Left kidney (tissue), 2 donors: ENCODE measurements around the gene NEU2. TPM values are rescaled to one million over a fixed set of nuclear protein-coding genes. Genes with fewer than 3 reads are reported as not detected.
"Not testable (repeated sequence)": the region's sequence is repeated elsewhere in the genome, so short reads cannot be mapped to it uniquely, and the experiment has no call there.

Experiments
- DNase-seq: peaks from one replicate; pipeline ENCODE4 v3.0.0-alpha.2; 2013
- polyA plus RNA-seq: library from polyadenylated mRNA; unstranded; fragments of 120-200 nt; gene quantifications from one replicate; pipeline ENCODE4 v1.2.1, GENCODE V29; 2013; ENCODE audit not compliant: insufficient read length

NEU2 gene
- polyA plus RNA-seq, 1 donor = not detected

GRCh38 chr2:233058717-233059546 lies 26.5 kb downstream of the NEU2 start:
- no peak for DNase-seq

GRCh38 chr2:233059547-233059796 lies 27.0 kb downstream of the NEU2 start:
- no peak for DNase-seq

GRCh38 chr2:233059797-233060500 lies 27.5 kb downstream of the NEU2 start, which contains the start of gene INPP5D:
INPP5D (plus strand) TSS chr2:233060342; CDS start chr2:233060479, 137 bp downstream.
- DNase-seq = no peak

GRCh38 chr2:233060501-233060979 lies 28.1 kb downstream of the NEU2 start:
- DNase-seq = no peak

DNA sequence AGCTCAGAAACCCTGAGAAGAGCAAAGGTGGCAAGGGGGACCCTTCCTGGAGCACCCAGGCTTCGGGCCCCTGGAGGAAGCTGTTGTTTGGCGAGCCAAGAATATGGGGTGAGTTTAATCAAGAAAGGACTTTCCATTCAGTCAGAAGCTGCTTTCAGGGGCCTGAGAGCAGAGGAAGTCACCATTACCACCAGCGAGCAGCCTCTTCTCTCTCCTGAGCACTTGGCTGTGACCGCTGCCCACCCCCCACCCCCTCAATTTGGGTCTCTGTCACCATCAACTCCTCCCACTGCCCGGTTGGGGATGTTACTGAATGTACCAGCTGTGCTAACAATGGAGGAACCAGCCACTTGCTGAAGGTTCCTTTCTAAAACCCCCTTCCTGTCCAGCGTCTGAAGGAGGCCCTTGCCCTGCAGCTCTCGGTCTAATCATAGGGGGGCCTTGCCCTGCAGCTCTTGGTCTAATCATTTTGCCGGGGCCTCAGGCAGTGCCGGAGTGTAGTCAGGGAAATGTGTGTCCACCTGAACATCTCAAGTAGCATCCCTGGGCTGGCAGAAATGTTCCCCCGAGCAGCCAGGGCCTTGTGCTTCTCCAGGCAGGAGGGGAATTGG lies 28.6 kb downstream of the NEU2 start:
- no peak for DNase-seq

DNA sequence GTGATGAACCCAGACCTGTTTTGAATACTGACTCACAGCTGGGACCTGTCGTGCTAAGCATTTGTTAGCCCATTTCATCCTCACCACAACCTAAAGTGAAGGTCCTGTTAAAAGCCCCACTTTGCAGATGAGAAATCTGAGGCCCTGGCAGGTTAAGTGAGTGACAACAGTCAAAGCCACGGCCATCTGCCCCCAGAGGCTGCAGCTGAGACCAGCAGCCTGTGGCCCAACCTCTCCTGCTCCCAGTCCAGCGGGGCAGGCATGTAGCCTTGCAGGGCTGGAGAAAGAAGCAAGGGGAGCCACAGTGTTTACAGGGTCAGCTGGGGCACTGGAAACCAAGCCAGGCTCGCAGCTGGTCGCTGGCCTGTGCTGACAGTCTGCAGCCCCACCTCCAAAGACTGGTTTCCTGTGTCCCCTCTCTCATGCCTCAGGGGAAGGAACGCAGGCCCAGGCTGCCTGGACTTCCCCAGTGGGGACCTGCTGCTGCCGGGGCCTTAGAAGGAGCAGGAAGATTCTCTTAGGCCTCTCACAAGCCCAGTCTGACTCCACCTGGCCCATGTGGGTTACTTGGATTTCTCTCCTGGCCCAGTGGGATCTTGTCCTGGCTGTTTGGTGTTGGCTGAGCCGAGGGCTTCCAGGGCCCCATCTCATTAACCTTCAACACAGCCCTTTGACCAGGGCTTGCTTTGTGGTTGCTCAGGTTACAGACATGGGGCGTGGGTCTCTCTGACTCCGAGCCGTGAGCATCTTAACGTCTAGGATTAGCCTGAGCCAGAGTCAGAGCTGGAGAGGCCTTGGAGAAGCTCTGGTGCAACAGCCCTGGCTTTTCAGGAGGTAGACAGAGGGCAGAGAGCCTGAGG lies 29.3 kb downstream of the NEU2 start:
- peak; percentile 19 for DNase-seq

- no peak for DNase-seq
These were observed 30.0 kb downstream of the NEU2 start for GRCh38 chr2:233062451-233062850.

DNA sequence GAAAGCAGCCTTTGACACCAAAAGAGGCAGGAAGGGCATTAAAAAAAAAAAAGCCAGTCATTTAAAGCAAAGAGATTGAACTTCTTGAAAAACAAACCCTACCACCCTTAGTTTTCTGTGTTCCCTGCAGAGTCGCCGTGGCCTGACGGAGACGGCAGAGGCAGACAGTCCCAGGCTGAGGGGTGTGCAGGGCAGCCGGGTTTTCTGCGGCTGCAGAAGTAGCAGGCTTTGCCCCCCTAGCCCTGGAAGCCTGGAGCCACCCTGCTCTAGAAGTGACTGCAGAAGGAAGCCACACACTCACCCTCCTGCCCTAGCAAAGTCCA lies 30.4 kb downstream of the NEU2 start:
- no peak for DNase-seq

DNA sequence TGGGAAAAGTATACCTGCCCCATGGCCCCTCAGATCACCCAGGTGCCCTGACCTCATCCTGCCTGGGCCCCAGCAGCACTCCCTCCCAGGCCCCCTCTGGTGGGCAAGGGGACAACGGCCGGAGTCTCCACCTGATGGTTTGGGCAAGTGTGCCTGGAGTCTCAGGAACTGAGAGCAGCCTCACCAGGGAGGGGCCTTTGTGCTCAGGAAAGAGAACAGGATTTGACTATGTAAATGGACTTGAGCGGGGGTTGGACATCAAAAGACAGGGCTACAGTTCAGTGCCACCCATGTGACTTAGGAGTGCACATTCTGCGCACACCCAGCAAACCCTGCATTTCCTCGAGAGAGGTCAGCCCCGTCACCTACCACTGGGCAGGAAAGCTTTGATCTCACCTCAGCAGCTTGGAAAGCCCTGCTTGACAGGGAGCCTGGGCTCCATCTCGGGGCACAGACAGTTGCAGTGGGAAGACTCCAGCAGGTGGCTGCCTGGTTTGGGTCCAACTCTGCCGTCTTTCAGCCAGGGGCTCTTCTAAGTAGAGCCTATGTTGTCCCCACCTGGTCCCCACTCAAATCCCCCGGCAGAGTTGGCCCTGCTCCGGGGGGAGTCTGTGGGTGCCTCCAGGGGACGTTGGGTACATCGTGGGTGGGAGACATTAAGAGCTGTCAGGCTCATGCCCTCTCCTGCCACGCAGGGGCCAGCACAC lies 30.9 kb downstream of the NEU2 start:
- DNase-seq = no peak

DNA sequence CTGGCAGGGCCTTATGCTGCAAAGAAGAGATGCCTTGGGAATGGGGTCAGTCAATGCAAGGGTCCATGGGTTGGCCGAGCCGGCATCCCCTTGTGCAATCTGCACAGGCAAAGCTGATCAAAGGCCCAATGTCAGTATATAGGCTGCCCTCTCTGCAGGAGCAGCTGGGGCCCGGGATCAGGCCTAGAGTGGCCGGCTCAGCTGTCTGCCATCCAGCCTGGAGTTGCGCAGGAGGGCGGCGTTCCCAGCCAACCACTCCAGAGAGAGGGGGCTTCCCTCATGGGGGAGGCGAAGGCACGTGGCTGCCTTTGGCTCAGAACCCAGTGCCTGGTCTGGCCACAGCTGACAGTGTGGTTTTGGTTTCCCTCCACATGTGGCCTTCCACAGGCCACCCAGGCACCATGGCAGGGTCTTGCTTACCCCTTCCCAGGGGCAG lies 31.5 kb downstream of the NEU2 start:
- no peak for DNase-seq

- DNase-seq = no peak
These were observed 32.2 kb downstream of the NEU2 start for GRCh38 chr2:233064530-233065199.

GRCh38 chr2:233065200-233065589 lies 32.7 kb downstream of the NEU2 start:
- not testable (repeated sequence) for DNase-seq

DNA sequence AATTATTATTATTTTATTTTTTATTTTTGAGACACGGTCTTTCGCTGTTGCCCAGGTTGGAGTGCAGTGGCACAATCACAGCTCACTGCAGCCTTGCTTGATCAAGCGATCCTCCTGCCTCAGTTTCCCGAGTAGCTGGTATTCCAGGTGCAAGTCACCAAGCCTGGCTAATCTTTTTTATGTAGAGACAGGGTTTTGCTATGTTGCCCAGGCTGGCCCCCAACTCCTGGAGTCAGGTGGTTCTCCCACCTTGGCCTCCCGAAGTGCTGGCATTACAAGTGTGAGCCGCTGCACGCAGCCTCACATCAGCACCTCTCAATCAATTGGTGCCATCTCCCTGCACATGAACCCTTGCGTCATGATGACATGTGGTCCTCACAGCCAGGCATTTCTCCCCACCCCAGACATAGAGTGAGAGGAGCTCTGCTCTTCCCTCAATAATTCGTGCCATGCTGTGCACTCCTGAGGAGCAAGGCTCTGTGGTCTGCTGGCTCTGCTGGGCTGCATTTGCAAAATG lies 33.5 kb downstream of the NEU2 start:
- DNase-seq = no peak

DNA sequence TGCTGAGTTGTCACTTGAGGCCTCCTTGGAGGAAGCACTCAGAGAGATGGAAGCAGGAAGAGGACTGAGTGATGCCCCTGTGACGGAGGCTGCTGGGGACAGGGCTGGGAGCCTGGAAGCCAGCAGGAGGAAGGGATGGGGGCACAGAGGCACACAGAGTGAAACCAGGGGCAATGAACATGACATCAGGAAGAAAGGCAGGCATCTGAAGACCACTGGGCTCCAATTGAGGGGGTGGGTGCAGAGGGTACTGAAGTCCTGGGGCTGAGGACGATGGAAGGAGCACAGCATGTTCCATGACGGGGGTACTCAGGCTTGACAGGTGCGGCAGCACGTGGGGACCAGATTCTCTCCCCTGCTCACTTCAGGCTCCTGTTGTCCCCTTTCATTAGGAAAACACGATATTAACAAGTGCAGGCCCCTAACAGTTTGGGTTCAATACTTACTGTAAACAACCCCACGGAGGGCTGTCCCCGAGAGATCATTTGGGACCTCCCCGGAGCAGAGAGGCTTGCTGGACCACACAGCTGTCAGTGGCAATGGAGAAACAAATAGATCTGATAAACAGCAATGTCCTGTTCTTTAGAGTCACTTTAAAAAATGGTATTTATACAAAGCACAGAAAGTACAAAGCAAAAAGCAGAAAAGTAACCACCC lies 36.4 kb downstream of the NEU2 start:
- no peak for DNase-seq

DNA sequence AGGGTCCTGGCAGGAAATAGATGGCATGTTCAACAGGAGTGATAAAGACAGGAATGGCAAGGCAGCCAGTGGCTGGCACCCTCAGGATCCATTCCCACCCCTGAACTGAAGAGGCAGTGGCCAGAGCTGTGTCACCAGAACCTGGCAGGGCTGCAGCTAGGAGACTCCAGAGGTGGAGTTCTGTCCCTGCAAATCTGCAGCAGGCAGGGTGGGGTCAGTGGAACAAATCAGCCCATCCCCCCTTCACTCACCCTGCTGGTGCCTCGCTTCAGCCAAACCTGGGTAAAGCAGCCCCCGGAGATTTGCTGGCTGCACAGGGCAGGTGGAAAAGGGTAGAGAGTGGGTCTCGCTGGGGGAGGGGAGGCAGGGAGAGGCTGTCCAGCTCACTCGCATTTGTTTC lies 40.4 kb downstream of the NEU2 start:
- DNase-seq = no peak

DNA sequence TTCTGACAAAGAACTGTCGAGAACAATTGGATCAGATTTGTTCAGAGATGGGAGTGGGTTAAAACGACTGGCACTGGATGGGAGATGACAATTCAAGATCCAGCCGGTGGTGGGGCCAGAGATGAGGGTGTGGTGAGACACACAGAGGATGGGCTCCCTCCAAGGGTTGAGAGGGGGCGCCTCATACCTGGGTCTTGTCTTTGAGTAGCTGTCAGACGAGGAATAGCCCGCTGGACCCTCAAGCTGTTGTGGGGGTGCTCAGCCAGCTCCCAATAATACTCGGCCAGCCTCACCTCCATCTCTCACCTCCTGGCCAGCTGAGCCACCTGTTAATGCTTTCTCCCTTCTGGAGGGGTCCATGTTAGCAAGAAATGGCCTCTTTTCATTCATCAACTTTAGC lies 41.6 kb downstream of the NEU2 start:
- DNase-seq = no peak

DNA sequence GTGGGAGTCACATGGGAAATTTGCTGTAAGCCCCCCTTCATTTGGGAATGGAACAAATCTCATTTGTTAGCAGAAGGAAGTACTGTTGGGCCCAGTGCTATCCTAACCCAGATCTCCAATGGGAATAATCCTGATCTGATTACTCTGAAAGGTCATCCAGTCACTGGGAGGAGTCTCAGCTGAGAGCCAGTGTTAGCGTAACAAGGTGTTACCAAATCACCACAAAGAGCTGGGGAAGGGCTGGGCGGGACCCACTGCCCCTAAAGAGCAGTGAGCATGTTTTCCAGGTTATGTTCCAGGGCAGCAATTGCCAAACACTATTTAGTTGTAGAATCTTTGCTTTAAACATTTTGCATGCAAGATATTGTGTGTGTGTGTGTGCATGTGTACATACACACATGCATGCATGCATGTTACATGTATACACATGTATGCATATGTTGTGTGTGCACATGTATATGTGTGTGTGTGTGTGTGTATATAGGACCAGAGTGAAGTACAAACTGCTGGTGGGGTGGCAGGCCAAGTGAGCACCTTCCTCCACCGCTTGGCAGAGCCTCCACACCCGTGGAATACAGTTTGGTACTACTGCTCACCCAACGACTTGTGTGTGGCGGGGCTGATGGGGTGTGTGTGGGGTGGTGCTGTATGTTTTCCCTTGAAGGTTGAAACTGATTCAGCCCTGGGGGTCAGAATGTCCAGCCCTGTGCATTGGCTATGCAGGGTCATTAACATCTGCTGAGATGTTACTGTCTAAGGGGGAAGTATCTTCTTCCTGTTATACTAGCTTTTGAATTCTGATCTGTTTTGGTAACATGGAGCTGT lies 42.9 kb downstream of the NEU2 start:
- no peak for DNase-seq

DNA sequence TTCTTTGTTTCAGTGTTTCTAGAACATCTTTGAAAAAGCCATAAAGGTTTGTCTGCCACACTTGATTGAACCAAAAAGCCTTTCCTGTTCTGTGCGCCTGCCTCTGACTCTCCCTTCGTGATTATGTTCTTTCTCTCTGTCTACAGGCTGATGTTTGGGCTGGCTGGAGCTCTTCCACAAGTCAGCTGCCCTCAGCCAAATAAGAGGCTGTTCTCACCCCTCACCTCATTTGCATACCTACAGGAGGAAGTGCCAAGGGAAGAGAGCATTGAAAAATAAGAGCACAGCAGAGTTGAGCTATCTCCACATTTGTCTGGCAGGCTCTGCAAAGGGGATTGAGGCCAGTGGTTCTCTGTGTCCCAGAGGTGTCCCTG lies 43.5 kb downstream of the NEU2 start:
- no peak for DNase-seq

DNA sequence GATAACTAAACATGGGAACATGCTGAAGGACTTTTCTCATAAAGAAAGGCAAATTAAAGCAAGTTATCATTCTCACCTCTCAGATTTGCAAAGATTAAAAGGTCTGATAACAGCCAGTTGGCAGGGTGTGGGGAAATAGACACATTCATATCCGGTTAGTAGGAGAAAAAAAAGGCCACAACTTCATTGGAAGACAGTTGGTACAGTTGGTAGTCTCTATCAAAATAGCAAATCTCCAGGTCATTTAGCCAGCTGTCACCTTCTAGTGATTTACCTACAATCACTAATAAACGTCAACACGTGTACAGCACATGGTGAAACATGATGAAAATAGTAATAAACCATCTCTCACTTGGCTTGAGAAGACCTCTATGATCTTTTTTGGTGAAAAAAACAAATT lies 44.3 kb downstream of the NEU2 start:
- no peak for DNase-seq
